NCI-H2196 treated with DMSO at 0.1 percent for 48 hours (cell line): Measurements from ENCODE around the gene ASPHD1.
"Not testable (repeated sequence)": the region's sequence is repeated elsewhere in the genome, so short reads cannot be mapped to it uniquely, and the experiment has no call there.

Source experiments
- DNase-seq: peaks from one replicate; lab custom pipeline; 2025; ENCODE audit not compliant: unreplicated experiment; lab: John Stamatoyannopoulos, UW

Gene ASPHD1

GRCh38 chr16:29931750-29932149, 31.5 kb downstream of the ASPHD1 start:
- not testable (repeated sequence) for DNase-seq

- no peak for DNase-seq
Measured at GRCh38 chr16:29940656-29941055, 40.4 kb downstream of the ASPHD1 start.

GRCh38 chr16:29943846-29944799, 43.8 kb downstream of the ASPHD1 start:
- peak; percentile 23 for DNase-seq

- no peak for DNase-seq
Measured at GRCh38 chr16:29947897-29948296, 47.6 kb downstream of the ASPHD1 start.

- no peak for DNase-seq
Measured at GRCh38 chr16:29950806-29951461, 50.6 kb downstream of the ASPHD1 start.

GRCh38 chr16:29951625-29952365, 51.5 kb downstream of the ASPHD1 start:
- no peak for DNase-seq
